Non-pigmented ciliary epithelial cell (primary cell): ENCODE data around the gene NDUFS6.

ENCODE experiments used
- DNase-seq: peaks from one replicate; pipeline ENCODE4 v3.0.0-alpha.2; 2010; ENCODE audit warnings: low read depth

Gene NDUFS6

DNA sequence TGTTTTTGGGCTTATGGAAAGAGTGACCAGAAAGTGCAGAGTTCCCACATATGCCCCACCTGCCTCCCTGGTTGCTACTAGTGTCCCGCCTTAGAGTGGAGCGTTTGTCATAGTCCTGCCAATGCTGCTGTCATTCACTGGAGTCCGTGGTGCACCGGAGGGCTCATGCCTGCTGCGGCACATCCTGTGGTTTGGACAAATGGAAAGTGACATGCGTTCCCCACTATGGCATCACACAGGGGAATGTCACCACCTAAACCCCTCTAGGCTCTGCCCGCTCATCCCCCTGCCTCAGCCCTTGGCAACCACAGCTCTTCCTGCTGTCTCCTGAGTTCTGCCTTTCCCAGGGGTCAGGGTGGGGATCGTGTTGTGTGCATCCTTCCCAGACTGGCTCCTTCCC lies 52.3 kb downstream of the NDUFS6 start:
- DNase-seq, result no peak

DNA sequence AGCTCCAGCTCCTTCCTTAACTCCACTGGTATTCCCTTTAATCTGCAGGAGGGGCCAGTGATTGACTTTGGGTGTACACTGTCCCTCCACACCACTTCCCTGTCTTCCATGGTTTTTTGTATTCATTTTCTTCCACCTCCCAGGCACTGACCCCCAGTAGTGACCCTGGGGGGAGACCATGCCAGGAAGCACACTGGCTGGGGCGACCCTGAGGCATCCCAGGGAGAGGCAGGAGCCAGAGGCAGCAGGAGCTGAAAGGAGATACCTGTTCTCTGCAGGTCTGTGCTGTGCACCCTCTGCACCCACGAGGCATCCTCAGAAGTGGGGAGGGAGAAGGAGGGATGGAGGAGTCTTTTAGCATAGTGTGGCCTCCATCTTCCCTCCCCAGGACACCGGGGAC lies 53.9 kb downstream of the NDUFS6 start:
- DNase-seq, result no peak

DNA sequence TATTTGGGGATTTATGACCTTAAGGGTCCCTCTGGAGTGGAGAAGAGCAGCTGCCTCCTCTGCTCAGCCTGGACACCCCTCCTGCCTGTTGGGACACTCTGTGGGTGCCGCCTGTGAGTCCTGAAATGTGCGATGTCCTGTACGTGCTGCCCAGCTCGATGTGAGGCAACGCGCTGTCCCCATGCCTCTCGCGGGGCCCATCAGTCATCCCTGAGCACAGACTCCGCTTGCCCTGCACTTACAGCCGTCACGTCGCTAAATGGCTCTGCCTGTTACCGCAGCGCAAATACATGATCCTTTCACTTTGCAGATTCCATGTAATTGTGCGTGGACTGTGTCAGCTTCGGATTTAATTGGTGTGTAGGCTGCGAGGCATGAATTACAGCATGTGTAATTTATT lies 54.4 kb downstream of the NDUFS6 start:
- no peak for DNase-seq

DNA sequence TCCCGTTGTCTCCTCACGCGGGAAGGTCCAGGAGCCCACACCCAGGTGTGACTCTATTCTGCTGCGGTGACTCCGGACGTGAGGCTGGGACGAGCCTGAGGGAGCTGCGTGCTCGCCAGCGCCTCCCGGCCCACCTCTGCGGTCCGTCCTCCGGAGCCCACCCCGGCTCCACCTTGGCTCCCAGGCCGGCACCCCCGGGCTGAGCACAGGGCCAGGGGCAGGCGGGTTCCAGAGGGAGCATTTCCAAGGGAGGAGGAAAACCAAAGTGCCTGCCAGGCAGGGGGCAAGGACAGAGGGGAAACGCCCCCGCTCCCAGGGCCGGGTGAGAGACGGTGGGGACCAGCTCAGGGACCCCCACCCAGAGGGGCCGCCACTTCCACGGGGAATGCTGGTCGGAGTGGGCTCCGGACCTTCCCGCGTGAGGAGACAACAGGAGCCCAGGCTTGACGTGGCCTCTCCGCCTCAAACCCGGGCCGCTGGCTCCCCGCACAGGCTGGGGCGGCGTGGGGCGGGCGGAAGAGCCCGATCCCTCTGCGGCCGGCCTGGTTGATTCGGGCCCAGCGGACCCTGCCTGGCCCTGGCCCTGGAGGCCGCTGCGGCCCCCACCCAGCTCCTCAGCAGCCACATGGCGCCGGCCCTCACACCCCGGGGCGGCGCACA lies 55.5 kb downstream of the NDUFS6 start:
- no peak for DNase-seq

GRCh38 chr5:1857256-1857600 lies 56.0 kb downstream of the NDUFS6 start:
- no peak for DNase-seq

- DNase-seq, result no peak
Observed at GRCh38 chr5:1858436-1858835, 57.2 kb downstream of the NDUFS6 start.

DNA sequence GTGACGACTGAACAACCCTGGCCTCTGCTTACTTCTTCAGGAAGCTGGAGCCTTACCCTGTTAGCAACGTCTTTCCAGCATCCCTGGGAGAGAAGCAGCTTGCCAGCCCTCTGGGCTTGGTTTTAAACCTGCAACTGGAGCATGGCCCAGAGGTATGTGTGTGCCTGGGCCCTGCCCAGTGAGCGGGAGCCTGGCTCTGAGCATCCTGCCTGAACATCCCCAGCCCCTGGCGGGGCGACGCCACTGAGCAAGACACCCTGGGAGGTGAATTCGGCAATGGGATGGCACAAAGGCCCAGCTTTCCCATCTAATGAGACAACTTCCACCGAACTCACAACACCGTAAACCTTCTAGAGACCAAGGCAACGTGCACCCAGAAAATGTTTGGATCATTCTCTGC lies 57.9 kb downstream of the NDUFS6 start:
- DNase-seq, result no peak

- DNase-seq, result no peak
Observed at GRCh38 chr5:1860021-1860610, 58.9 kb downstream of the NDUFS6 start.

DNA sequence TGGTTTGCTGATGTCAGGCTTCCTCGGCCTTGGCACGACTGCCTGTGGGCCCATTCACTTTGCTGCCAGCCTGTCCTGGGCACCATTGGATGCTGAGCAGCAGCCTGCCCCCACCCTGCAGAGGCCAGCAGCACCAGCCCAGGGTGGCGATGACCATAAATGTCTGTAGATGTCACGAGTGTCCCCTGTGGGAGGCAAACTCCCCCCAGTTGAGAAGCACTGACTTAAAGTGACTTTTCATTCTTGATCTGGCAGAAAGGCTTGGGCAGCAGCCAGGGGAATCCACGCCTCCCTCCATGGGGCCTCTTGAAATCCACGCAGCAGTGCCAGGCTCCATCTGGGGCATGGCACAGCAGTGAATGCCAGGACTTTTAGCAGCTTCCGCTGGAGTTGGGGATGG lies 59.7 kb downstream of the NDUFS6 start:
- DNase-seq, result no peak

- no peak for DNase-seq
Observed at GRCh38 chr5:1864896-1865440, 63.8 kb downstream of the NDUFS6 start.

DNA sequence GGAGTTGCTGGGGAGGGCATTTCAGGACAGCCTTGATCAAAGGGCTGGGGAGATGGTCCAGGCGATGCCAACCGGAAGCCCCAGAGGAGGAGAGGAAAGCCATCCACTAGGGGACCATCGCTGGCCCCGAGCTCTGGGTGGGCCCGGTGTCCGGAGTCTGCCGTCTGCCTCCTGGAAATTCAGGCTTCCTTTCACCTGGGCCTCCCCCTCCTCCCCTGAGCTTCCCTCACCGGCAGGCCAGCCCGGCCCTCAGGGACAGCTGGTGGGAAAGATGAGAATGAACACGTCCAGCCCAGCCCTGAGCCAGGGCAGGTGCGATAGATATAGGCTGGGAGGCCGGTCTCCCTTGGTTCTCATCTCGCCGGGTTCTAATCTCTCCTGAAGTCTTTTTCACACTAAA lies 64.3 kb downstream of the NDUFS6 start:
- DNase-seq, result no peak
